IPS-15b (cell line): ENCODE measurements around the gene ACKR3.

ENCODE experiments used
- H3K27me3 ChIP-seq: one replicate; pipeline ENCODE4 v1.6.1; 2013; ENCODE audit warnings: low read length; ENCODE audit not compliant: control insufficient read depth, insufficient read depth
- H3K36me3 ChIP-seq: one replicate; pipeline ENCODE4 v1.6.1; 2013; ENCODE audit warnings: low read length; ENCODE audit not compliant: control insufficient read depth, insufficient read depth
- H3K4me1 ChIP-seq: one replicate; pipeline ENCODE4 v1.6.1; 2013; ENCODE audit warnings: mild to moderate bottlenecking, low read length; ENCODE audit not compliant: control insufficient read depth, insufficient read depth
- H3K4me3 ChIP-seq: one replicate; pipeline ENCODE4 v1.5.1; 2013; ENCODE audit warnings: low read depth, low read length
- H3K9ac ChIP-seq: one replicate; pipeline ENCODE4 v1.6.1; 2013; ENCODE audit warnings: low read depth, mild to moderate bottlenecking, low read length
- H3K9me3 ChIP-seq: one replicate; pipeline ENCODE4 v1.6.1; 2013; ENCODE audit warnings: mild to moderate bottlenecking, low read length; ENCODE audit not compliant: control insufficient read depth, insufficient read depth

ACKR3 gene

GRCh38 chr2:236619910-236620612, 50.4 kb downstream of the ACKR3 start:
- Histone ChIP-seq H3K9ac (no peak overlapping the region), H3K27me3 (no peaks in the 10 kb centered on the region), H3K4me1 (no peaks in the 10 kb centered on the region), H3K36me3 (no peaks in the 10 kb centered on the region), H3K4me3 (no peak overlapping the region), H3K9me3 (no peaks in the 10 kb centered on the region)

DNA sequence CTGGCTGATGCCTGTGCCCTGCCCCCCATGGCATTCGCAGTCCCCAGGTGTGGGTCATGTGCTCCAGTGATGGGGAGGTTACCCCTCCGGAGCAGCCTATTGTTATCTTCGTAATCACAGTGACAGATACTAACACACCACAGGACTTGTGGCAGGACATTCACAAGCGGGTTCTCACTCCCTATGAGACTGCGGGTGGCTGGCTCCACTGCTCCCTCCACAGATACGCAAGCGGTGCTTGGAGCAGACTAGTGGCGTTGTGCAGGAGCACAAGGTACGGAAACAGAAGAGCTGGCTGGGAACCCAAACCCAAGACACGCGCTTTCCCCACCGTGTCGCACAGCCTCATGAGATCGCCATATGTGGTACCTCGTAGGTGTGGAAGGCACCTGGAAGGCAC, 52.2 kb downstream of the ACKR3 start:
- Histone ChIP-seq H3K9me3 (no peaks in the 10 kb centered on the region), H3K4me1 (no peaks in the 10 kb centered on the region), H3K36me3 (no peaks in the 10 kb centered on the region), H3K4me3 (no peak overlapping the region), H3K9ac (no peak overlapping the region), H3K27me3 (no peaks in the 10 kb centered on the region)

- no peak overlapping the region for H3K9ac ChIP-seq
- no peaks in the 10 kb centered on the region for H3K27me3 ChIP-seq
- no peaks in the 10 kb centered on the region for H3K36me3 ChIP-seq
- no peaks in the 10 kb centered on the region for H3K9me3 ChIP-seq
- H3K4me3 ChIP-seq, result no peak overlapping the region
- no peaks in the 10 kb centered on the region for H3K4me1 ChIP-seq
Observed at GRCh38 chr2:236622201-236622600, 52.6 kb downstream of the ACKR3 start.

GRCh38 chr2:236622660-236623059, 53.0 kb downstream of the ACKR3 start:
- no peaks in the 10 kb centered on the region for H3K9me3 ChIP-seq
- H3K27me3 ChIP-seq, result no peaks in the 10 kb centered on the region
- no peak overlapping the region for H3K4me3 ChIP-seq
- H3K9ac ChIP-seq, result no peak overlapping the region
- no peaks in the 10 kb centered on the region for H3K4me1 ChIP-seq
- H3K36me3 ChIP-seq, result no peaks in the 10 kb centered on the region

- H3K36me3 ChIP-seq, result peaks cover 2% of the 10 kb centered on the region
- no peaks in the 10 kb centered on the region for H3K27me3 ChIP-seq
- H3K9me3 ChIP-seq, result no peaks in the 10 kb centered on the region
- H3K9ac ChIP-seq, result no peak overlapping the region
- no peak overlapping the region for H3K4me3 ChIP-seq
- no peaks in the 10 kb centered on the region for H3K4me1 ChIP-seq
Observed at GRCh38 chr2:236623816-236624215, 54.2 kb downstream of the ACKR3 start.

DNA sequence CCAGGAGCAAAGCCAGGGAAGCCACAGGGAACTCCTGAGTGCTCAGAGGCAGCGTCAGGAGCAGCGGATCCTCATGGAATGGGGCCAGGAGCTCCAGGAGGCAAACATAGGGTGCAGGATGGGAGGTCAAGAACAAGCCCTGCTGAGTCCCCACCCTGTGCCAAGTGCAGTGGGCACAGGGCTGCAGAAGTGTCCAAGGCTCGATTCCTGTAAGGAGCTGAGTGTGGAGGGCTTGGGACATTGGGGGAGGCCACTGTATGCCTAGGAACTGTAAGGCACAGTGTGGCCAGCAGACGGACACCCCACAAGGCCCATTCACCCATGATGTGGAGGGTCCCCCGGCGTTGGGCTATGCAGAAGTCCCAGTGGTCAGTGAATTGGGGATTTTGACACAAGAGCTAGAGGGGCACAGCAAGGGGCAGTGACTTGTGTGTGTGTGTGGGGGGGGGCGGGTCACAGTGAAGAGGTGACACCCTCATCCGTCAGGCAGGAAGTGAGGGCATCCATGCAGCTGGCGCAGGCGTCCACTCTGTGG, 55.6 kb downstream of the ACKR3 start:
- Histone ChIP-seq H3K4me3 (no peak overlapping the region), H3K27me3 (no peaks in the 10 kb centered on the region), H3K9me3 (no peaks in the 10 kb centered on the region), H3K4me1 (no peaks in the 10 kb centered on the region), H3K9ac (no peak overlapping the region), H3K36me3 (peaks cover 2% of the 10 kb centered on the region)

- H3K4me3 ChIP-seq, result no peak overlapping the region
- H3K9ac ChIP-seq, result no peak overlapping the region
- peaks cover 2% of the 10 kb centered on the region for H3K36me3 ChIP-seq
- H3K9me3 ChIP-seq, result no peaks in the 10 kb centered on the region
- H3K4me1 ChIP-seq, result no peaks in the 10 kb centered on the region
- H3K27me3 ChIP-seq, result no peaks in the 10 kb centered on the region
Observed at GRCh38 chr2:236626391-236627150, 56.9 kb downstream of the ACKR3 start.

GRCh38 chr2:236627193-236627592, 57.6 kb downstream of the ACKR3 start:
- H3K4me1 ChIP-seq, result no peaks in the 10 kb centered on the region
- peaks cover 2% of the 10 kb centered on the region for H3K36me3 ChIP-seq
- H3K27me3 ChIP-seq, result no peaks in the 10 kb centered on the region
- H3K9me3 ChIP-seq, result no peaks in the 10 kb centered on the region
- H3K9ac ChIP-seq, result no peak overlapping the region
- no peak overlapping the region for H3K4me3 ChIP-seq

DNA sequence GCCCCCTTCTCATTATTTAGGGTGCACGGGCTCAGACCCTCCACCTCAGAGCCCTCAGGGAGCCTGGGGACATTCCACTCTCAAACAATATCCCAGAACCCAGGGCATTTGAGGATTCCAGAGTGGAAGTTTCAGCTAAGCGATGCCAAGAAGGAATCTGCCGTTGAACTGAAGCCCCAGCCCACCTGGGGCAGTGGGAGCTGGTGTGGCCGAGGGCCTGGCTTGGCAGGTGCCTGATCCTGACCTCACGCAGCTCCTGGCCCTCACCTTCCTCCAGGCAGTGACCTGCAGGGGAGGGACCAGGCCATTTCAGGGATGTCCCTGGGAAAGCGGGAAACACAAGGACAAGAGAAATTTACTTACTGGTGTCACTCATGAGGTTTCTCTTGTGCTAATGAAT, 58.2 kb downstream of the ACKR3 start:
- no peaks in the 10 kb centered on the region for H3K4me1 ChIP-seq
- H3K9ac ChIP-seq, result no peak overlapping the region
- no peak overlapping the region for H3K4me3 ChIP-seq
- H3K27me3 ChIP-seq, result no peaks in the 10 kb centered on the region
- peaks cover 2% of the 10 kb centered on the region for H3K36me3 ChIP-seq
- no peaks in the 10 kb centered on the region for H3K9me3 ChIP-seq

DNA sequence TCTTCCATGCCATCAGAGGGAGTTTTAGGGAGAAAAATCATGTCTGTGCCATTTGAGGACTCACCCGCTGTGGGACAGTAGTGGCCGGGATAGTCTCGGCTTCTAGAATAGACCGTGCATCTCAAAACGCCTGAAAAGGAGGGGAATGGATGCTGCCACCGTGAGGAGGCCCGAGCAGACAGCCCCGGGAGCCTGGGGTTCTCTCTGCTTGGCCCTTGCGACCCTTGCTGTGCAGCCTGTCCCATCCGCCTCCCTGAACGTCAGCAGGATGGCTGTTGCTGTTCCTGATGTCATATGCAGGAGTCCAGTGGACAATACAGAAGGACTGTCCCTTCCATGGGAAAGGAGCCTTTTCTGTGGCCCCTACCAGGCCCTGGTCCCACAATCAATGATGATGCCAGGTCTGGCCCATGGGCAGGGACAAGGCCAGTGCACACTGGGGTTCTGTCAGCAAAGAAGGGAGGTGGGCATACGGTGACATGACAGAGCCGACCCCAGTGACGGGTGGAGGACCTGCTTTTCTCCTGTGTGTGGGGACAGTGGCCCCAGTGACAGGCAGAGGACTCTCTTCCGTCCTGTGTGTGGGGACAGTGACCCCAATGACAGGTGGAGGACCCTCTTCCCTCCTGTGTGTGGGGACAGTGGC, 58.8 kb downstream of the ACKR3 start:
- Histone ChIP-seq H3K9ac (no peak overlapping the region), H3K9me3 (no peaks in the 10 kb centered on the region), H3K36me3 (peaks cover 2% of the 10 kb centered on the region), H3K4me1 (no peaks in the 10 kb centered on the region), H3K27me3 (no peaks in the 10 kb centered on the region), H3K4me3 (no peak overlapping the region)

- no peak overlapping the region for H3K4me3 ChIP-seq
- H3K9me3 ChIP-seq, result no peaks in the 10 kb centered on the region
- no peaks in the 10 kb centered on the region for H3K27me3 ChIP-seq
- H3K9ac ChIP-seq, result no peak overlapping the region
- peaks cover 2% of the 10 kb centered on the region for H3K36me3 ChIP-seq
- H3K4me1 ChIP-seq, result no peaks in the 10 kb centered on the region
Observed at GRCh38 chr2:236628981-236629605, 59.5 kb downstream of the ACKR3 start.
